SKM-1 treated with dmso at 0.1 percent for 144 hours (cell line): ENCODE results near the gene AKAP13.
"Not testable (repeated sequence)": the region's sequence is repeated elsewhere in the genome, so short reads cannot be mapped to it uniquely, and the experiment has no call there.

ENCODE experiments used
- DNase-seq: peaks from one replicate; lab custom pipeline; 2025; ENCODE audit not compliant: unreplicated experiment; lab: John Stamatoyannopoulos, UW

AKAP13 gene

DNA sequence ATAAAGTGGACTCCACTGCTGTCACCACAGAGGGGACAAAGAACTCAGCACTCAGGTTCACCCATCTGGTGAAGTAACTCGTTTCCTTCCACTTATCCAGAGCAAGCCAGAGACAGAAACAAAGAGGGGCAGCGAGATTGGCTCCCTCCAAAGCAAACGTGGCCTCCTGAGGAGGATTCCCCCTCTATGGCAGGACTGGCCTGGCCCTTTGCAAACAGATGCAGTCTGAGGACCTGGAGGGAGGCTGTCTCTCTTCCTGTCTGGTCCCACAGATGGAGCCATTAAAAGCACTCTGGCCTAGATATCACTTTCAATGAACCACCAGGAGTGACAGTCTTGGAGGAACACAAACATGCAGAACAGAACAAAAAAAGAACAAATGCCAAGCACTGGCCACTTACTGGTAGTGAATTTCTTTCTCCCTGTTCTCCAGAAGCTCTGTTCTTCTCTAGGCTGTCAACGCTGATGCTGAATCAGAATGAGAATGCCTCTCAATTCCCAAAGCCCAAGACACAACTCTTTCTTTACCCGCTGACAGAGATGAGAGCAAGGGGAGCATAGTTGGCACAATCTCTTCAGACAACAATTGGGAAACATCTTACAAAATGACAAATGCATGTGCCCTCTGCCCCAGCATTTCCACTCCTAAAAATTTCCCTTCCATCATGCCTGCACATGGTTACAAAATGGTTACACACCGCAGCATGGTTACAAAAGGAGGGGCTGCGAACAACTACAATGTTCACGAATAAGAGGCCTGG, 400.0 kb downstream of the AKAP13 start:
- DNase-seq: no peak

DNA sequence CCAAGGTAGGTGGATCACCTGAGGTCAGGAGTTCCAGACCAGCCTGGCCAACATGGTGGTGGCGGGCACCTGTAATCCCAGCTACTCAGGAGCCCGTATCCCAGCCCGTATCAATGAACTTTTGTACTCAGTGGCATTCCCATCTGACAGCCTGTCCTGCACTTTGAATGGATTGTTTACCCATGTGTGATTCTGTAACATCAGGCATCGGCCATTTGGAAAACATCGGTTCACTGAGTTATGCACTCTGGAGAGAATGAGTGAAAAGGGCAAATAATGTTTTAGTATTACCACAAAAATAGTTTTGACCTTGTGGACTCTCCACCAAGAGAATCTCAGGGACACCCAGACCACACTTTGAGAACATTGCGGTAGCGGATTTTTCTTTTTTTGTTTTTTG, 400.7 kb downstream of the AKAP13 start:
- DNase-seq: no peak

GRCh38 chr15:85782064-85782463, 401.7 kb downstream of the AKAP13 start:
- no peak for DNase-seq

DNA sequence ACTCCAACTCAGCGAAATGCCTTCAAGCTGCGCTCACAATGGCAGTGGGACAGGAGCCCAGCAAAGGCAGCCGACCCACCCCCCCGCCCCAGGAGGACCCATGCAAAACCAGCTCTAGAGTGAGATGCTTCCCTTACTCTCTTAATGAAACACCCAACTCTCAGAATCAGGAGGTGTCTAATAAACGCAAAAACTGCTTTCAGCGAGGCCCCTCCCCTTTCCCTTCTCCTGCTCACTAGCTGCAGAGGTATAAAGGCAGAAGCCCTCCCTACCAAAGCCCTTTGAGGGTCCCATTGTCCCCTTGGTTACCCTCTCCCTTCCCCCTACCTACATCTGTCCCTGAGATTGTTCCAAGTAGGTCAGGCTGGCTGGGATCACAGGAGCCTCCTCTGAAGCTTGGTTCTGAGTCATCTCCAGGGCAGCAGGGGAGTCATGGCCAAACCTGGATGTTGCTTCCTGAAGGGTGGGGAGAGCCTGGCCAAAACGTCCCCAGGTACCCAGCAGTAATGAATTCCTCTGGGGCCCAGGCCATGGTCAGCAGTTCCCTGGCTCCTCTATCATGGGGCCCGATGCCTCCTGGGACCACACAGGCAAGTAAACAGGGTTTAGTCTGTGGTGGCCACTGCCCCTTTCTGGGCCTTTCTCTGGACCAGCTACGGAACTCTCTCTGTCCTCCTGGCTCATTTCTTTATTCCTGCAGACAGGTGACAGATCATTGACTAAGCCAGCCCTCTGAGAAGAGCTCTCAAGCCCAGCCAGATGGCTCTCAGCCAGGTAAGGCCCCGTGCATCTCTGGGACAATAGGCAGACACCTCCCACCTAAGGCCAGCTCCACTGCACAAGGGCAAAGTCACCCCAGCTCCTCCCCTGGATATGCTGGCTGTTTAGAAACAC, 405.7 kb downstream of the AKAP13 start:
- DNase-seq: no peak

DNA sequence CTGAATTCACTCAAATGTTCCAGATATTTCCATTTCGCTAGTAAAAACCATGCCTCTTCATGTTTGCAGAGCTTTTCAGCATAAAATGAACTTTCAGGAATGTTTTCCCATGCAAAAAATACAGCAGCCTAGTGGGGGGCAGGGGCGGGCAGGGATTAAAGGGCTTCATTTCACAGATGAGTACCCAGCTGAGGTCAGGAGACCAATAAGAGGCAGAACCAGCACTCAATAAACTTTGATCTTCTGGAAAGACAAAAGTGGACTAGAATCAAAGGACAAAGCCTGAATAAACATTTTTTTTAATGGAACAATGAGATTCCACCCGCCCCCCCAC, 406.3 kb downstream of the AKAP13 start:
- DNase-seq: no peak

DNA sequence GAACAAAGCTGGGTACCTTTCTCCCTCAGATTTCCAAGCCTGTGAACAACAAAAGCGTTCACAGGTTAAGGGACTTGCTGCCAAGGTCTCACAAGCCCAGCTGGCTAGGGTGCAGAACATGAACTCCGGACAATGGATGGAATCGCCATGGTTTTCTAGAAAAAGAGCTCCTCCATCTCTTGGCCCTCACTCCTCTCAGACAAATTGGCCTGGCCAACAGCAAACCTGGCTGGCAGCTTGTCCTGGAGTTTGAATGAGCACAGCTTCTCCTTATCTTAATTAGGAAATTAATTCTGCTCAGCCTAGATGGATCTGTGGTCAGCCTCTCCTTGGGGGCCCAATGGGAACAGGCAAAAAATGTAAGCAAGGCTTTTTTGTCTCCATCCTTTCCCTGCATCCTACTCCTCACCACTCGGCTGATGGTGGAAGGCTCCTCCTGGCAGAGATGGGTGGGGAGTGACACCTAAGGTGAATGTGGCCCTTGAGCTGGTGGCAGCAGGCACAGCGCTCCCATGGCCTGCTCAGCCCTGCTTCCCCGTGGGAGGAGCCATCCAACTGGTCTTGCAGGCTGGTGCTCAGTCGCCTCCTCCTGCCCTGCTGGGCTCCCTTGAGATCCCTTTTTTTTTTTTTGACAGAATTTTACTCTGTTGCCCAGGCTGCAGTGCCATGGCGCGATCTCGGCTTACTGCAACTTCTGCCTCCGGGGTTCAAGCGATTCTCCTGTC, 408.5 kb downstream of the AKAP13 start:
- no peak for DNase-seq

GRCh38 chr15:85789496-85789875, 409.1 kb downstream of the AKAP13 start:
- no peak for DNase-seq

GRCh38 chr15:85792102-85792731, 411.8 kb downstream of the AKAP13 start:
- no peak for DNase-seq

DNA sequence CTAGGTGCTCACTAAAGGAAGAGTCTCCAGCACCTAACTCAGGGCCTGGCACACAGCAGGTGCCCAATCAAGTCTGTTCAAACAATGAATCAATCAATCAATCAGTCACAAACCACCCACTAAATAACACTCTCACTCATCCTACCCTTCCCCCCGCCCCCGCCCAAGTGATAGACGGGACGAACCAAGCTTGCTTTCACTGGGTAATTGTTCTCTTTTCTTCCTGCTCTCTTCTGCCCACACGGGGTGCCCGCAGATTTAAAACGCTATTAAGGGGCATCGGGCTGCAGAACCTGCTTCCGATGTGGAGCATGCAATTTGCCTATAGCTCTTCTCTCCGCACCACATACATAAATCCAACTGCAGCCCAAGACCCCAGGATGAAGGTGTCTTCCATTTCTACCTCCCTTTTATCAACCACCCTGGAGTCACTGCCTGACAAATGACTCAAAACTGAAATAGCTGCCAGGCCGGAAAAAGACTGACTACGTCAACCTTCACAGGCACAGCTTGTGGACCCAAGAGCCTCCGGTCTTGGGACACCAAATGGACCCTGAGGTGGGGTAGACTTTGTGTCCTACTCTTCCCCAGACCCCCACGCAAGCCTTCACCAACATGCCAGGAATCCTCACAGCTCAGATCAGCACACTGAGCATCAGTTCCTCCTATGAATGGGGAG, 412.6 kb downstream of the AKAP13 start:
- DNase-seq: no peak

DNA sequence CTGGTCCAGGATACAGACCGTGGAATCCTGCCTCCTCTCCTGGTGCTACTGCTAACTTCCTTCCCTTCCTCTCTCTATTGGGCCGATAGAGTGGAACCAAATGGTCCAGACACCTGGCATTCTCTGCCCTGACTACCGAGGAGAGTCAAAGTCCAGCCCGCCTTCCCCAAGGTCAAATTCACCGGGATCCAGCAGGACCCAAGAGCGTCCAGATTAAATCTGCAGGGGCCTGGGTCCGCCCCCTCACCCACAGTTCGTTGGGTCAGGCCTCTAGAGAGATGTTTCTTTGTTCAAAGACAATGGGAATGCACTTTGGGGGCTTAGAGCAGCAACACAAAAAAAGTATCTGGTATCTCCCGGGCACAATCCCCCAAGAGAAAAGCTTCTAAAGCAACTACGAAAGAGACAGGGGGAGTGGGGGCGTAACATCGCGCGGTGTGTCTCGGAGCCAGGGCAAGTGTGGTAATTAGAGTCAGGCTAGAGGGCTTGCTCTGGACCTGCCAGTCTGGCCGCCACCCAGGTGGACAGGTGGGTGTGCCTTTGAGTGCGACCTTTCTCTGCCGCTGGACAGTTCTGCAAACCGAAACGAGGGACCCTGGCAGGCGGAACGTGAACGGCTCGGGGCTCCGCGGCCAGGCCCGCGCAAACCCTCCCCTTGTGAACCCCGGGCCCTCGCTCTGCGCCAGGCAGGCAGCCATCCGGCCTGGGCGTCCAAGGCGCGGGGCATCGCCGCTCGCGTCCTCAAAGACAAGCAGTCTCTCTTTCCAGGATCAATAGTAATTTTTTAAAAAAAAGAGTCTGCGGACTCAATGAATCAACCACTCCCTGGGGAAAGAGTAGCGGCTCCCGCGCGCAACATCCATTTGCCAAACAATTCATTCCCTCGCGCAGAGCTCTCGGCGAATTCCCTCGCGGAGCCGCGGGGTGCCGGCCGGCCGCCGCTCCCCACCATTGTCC, 413.5 kb downstream of the AKAP13 start:
- no peak for DNase-seq

DNA sequence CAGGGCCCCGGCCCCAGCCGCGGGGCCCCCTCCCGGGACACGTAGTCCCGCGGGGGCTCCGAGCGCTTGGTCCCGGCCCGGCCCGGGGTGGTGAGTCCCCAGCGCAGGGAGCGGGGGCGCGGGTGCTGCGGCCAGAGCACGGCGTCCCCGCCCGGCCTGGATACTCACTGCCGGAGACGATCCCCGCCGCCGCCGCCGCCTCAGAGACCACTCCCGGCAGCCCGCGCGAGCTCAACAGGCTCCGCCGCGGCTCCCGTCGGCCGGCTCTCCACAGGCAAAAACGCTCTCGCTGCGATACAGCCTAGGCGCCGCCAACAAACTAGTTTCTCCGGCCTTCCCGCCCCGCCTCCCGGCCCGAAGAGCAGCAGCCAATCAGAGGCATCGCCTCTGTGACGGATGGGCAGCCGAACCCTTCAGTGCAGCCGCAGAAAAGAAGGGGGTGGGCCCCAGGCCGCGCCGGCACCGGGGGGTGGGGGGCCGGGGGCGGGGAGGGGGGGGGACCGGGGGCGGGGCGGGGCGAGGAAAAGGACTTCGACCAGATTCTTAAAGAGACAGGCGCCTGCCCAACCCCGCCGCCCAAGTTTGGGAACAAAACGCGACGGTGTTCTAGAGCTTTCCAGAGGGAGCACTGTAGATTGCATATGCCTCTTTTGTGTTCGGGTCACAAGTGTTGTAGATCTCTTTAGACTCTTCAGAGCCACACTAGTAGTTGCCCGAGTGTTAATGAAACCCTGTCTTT, 414.4 kb downstream of the AKAP13 start, which contains the start of gene KLHL25:
KLHL25 (minus strand) TSS at position 328 of the 739 bp plus-strand sequence. CDS start 25,115 bp downstream, outside the sequence.
- peak; percentile 94 for DNase-seq

GRCh38 chr15:85795337-85796305, 415.2 kb downstream of the AKAP13 start:
- no peak for DNase-seq

GRCh38 chr15:85796371-85796770, 416.0 kb downstream of the AKAP13 start:
- not testable (repeated sequence) for DNase-seq
